HG03103 (cell line): ENCODE measurements around the gene MTHFSD.

Experiments
- ATAC-seq: cut with Tn5 transposase; IDR thresholded peaks from one replicate; pipeline ENCODE4 v1.9.1; 2021; ENCODE audit warnings: low read depth; ENCODE audit not compliant: unreplicated experiment

MTHFSD gene

GRCh38 chr16:86584726-86585721, 30.0 kb upstream of the MTHFSD start:
- ATAC-seq = no peak

- no peak for ATAC-seq
Measured at GRCh38 chr16:86584071-86584685, 29.1 kb upstream of the MTHFSD start.

GRCh38 chr16:86581458-86581857, 26.4 kb upstream of the MTHFSD start:
- no peak for ATAC-seq

- ATAC-seq = no peak
Measured at GRCh38 chr16:86580791-86581170, 25.7 kb upstream of the MTHFSD start.

- ATAC-seq = no peak
Measured at GRCh38 chr16:86580063-86580790, 25.2 kb upstream of the MTHFSD start.

- ATAC-seq = no peak
Measured at GRCh38 chr16:86579268-86580062, 24.4 kb upstream of the MTHFSD start.

GRCh38 chr16:86578611-86579267, 23.7 kb upstream of the MTHFSD start:
- ATAC-seq = no peak

GRCh38 chr16:86578061-86578599, 23.1 kb upstream of the MTHFSD start, which contains the start of gene FOXL1:
Gene FOXL1 (plus strand): TSS chr16:86578549. CDS start chr16:86578724, 175 bp downstream.
- no peak for ATAC-seq

GRCh38 chr16:86577314-86577971, 22.4 kb upstream of the MTHFSD start:
- ATAC-seq = no peak

GRCh38 chr16:86576591-86577313, 21.7 kb upstream of the MTHFSD start:
- no peak for ATAC-seq

GRCh38 chr16:86575754-86576557, 20.9 kb upstream of the MTHFSD start:
- no peak for ATAC-seq

- ATAC-seq = no peak
Measured at GRCh38 chr16:86575095-86575685, 20.2 kb upstream of the MTHFSD start.

- ATAC-seq = no peak
Measured at GRCh38 chr16:86574646-86575045, 19.6 kb upstream of the MTHFSD start.

GRCh38 chr16:86573646-86574508, 18.8 kb upstream of the MTHFSD start:
- ATAC-seq = no peak

- ATAC-seq = no peak
Measured at GRCh38 chr16:86573215-86573614, 18.2 kb upstream of the MTHFSD start.

GRCh38 chr16:86572606-86573005, 17.6 kb upstream of the MTHFSD start:
- no peak for ATAC-seq
